K562 (cell line): ENCODE measurements around the gene FANCG. TPM values are rescaled to one million over a fixed set of nuclear protein-coding genes. Genes with fewer than 3 reads are reported as not detected.

Source experiments
- ATAC-seq: fragments of 200-7000 bp; cut with Tn5 transposase; 3 replicates; pipeline ENCODE4 v1.9.1; 2020; ENCODE audit warnings: moderate library complexity
- BruUV-seq: library from RNA; stranded (reverse); fragments of 400-500 nt; replicated peaks from 2 replicates; lab custom pipeline; 2021; lab: Mats Ljungman, UMichigan
- CTCF ChIA-PET: fragments of 300-600 bp; formaldehyde crosslinking; extraction: SDS; loops from one replicate; lab custom pipeline; 2021; ENCODE audit warnings: low intra/inter-chr PET ratio; lab: Yijun Ruan, JAX
- POLR2A ChIA-PET: fragments of 300-600, 350-650 bp; sonication (Branson Sonifier 250); formaldehyde crosslinking; extraction: SDS; loops from one replicate; lab custom pipeline; 2021; ENCODE audit warnings: antibody characterized with exemption, inconsistent platforms; lab: Yijun Ruan, JAX
- DNase-seq, 4 experiments: peaks; one replicate each; pipeline versions ENCODE4 v3.0.0 to v3.0.0-alpha.2; 2011 to 2018; ENCODE audit warnings: low spot score in 3 of 4, mixed read lengths in 3 of 4; ENCODE audit errors: extremely low read depth in 1 of 4
- FAIRE-seq: peaks from 2 replicates; lab custom pipeline; 2011; peaks lifted over from hg19 to GRCh38; lab: Jason Lieb, UNC
- H2AFZ ChIP-seq: 2 replicates; pipeline ENCODE4 v1.6.0; 2011; ENCODE audit warnings: low read depth, low read length, control low read depth, inconsistent platforms
- H3K27ac ChIP-seq: fragments of 200-600 bp; 3 replicates; pipeline ENCODE4 v1.8.0; 2011; ENCODE audit warnings: low read depth, mild to moderate bottlenecking, control low read depth, inconsistent platforms, low read length, moderate library complexity, mixed read lengths; ENCODE audit errors: extremely low read depth
- H3K27me3 ChIP-seq, 2 experiments: fragments of 300-600 bp in 1 of 2; 2 replicates in 1 of 2; 3 replicates in 1 of 2; pipeline versions ENCODE4 v1.6.0 to v1.8.0; 2011; ENCODE audit warnings: inconsistent platforms in 2 of 2, low read length in 2 of 2, mild to moderate bottlenecking in 1 of 2, mixed read lengths in 1 of 2, moderate library complexity in 1 of 2; ENCODE audit not compliant: control insufficient read depth in 2 of 2, insufficient read depth in 2 of 2
- H3K36me3 ChIP-seq: fragments of 300-600 bp; 3 replicates; pipeline ENCODE4 v1.8.0; 2011; ENCODE audit warnings: mild to moderate bottlenecking, low read length, inconsistent platforms; ENCODE audit not compliant: control insufficient read depth, insufficient read depth
- H3K4me1 ChIP-seq, 2 experiments: fragments of 200-600 bp in 1 of 2; replicated peaks in 1 of 2; 2 replicates in 1 of 2; 3 replicates in 1 of 2; pipeline versions ENCODE4 v1.5.1 to v1.8.0; 2011; ENCODE audit warnings: inconsistent platforms in 2 of 2, low read length in 2 of 2, mild to moderate bottlenecking in 1 of 2, mixed read lengths in 1 of 2, moderate library complexity in 1 of 2; ENCODE audit not compliant: control insufficient read depth in 2 of 2, insufficient read depth in 2 of 2
- H3K4me2 ChIP-seq: 2 replicates; pipeline ENCODE4 v1.6.1; 2011; ENCODE audit warnings: low read length, control low read depth, inconsistent platforms, mixed read lengths; ENCODE audit not compliant: insufficient read depth
- H3K4me3 ChIP-seq: fragments of 200-600 bp; sonication (generic), shearing (Covaris generic); 2 replicates; pipeline ENCODE4 v1.5.1; 2016; ENCODE audit warnings: control low read depth, inconsistent platforms
- H3K79me2 ChIP-seq: fragments of 200-600 bp; 3 replicates; pipeline ENCODE4 v1.8.0; 2011; ENCODE audit warnings: low read length, inconsistent platforms; ENCODE audit not compliant: control insufficient read depth, insufficient read depth
- H3K9ac ChIP-seq, 2 experiments: 2 replicates each; pipeline versions ENCODE4 v1.6.0 to v1.6.1; 2011; ENCODE audit warnings: low read depth in 2 of 2, low read length in 2 of 2, control low read depth in 1 of 2, inconsistent platforms in 1 of 2, mild to moderate bottlenecking in 1 of 2, mixed read lengths in 1 of 2; ENCODE audit not compliant: insufficient read depth in 1 of 2
- H3K9me1 ChIP-seq: one replicate; pipeline ENCODE4 v1.6.0; 2011; ENCODE audit warnings: inconsistent platforms, mild to moderate bottlenecking, low read length, moderate library complexity; ENCODE audit not compliant: control insufficient read depth, insufficient read depth
- H3K9me3 ChIP-seq: replicated peaks from 2 replicates; pipeline ENCODE4 v1.5.1; 2011; ENCODE audit warnings: low read depth, low read length, inconsistent platforms; ENCODE audit not compliant: control insufficient read depth, insufficient read depth
- H4K20me1 ChIP-seq: replicated peaks from 2 replicates; pipeline ENCODE4 v1.6.1; 2011; ENCODE audit warnings: low read length, inconsistent platforms, mixed read lengths; ENCODE audit not compliant: control insufficient read depth, insufficient read depth
- CHD1 ChIP-seq: fragments of 200-600 bp; sonication (generic); IDR thresholded peaks from one replicate; pipeline ENCODE4 v1.6.1; 2012; ENCODE audit warnings: mild to moderate bottlenecking, moderate library complexity, low read length, inconsistent platforms
- GTF2E2 ChIP-seq: fragments of 200-800 bp; sonication (Bioruptor generic); IDR thresholded peaks from 2 replicates; pipeline ENCODE4 v1.6.1; 2016; ENCODE audit warnings: missing genetic modification characterization, missing compliant biosample characterization
- ZNF324 ChIP-seq: fragments of 250-450 bp; sonication (Bioruptor Pico); IDR thresholded peaks from 2 replicates; pipeline ENCODE4 v1.4.0; 2020; ENCODE audit warnings: mild to moderate bottlenecking
- WGBS: fragments of 100-300 bp; shearing (Covaris generic); methylation state at CpG from one replicate; pipeline ENCODE4 v1.1.6; 2016; ENCODE audit warnings: low coverage, mixed read lengths; ENCODE audit not compliant: insufficient coverage; ENCODE audit errors: missing lambda C conversion rate; 5-methylcytosine and 5-hydroxymethylcytosine counted together
- in situ Hi-C: fragments of 300-500 bp; cut with MboI; formaldehyde crosslinking; loops from 4 replicates; pipeline ENCODE4 v1.15.0; 2018; ENCODE audit warnings: inconsistent platforms, mixed read lengths
- intact Hi-C: fragments of 100-400 bp; cut with micrococcal nuclease; formaldehyde crosslinking; loops from 2 replicates; pipeline ENCODE4 v1.14.2; 2022
- polyA plus RNA-seq, 8 experiments: library from polyadenylated mRNA; depleted of rRNA in 4 of 8; stranded (reverse) in 5 of 8; unstranded in 3 of 8; fragments of >200 nt; fragmentation: Nextera tagmentation in 2 of 8; fragmentation: Illumina TruSeq in 1 of 8; extraction: Ambion mirVana in 2 of 8; extraction: Trizol in 1 of 8; gene quantifications; 2 replicates each; pipeline versions ENCODE4 v1.2.1 to v1.2.3, GENCODE V29; 2011 to 2014; ENCODE audit warnings: inconsistent platforms in 1 of 8, missing spikeins in 1 of 8
- total RNA-seq, 7 experiments: library from RNA; depleted of rRNA in 6 of 7; stranded (reverse); fragments of >200 nt in 6 of 7; fragmentation: Illumina TruSeq in 2 of 7; extraction: Trizol in 2 of 7; gene quantifications; 2 replicates each; pipeline versions ENCODE4 v1.2.1 to v1.2.3, GENCODE V29; 2011 to 2021; ENCODE audit warnings: low replicate concordance in 1 of 7

Gene FANCG
- total and polyA plus RNA-seq, 9 of the 15 experiments (the other 6 are each of a cell fraction or from before 2014, with no cell fraction given): 7.5 to 43.9 (median 31.0) TPM

DNA sequence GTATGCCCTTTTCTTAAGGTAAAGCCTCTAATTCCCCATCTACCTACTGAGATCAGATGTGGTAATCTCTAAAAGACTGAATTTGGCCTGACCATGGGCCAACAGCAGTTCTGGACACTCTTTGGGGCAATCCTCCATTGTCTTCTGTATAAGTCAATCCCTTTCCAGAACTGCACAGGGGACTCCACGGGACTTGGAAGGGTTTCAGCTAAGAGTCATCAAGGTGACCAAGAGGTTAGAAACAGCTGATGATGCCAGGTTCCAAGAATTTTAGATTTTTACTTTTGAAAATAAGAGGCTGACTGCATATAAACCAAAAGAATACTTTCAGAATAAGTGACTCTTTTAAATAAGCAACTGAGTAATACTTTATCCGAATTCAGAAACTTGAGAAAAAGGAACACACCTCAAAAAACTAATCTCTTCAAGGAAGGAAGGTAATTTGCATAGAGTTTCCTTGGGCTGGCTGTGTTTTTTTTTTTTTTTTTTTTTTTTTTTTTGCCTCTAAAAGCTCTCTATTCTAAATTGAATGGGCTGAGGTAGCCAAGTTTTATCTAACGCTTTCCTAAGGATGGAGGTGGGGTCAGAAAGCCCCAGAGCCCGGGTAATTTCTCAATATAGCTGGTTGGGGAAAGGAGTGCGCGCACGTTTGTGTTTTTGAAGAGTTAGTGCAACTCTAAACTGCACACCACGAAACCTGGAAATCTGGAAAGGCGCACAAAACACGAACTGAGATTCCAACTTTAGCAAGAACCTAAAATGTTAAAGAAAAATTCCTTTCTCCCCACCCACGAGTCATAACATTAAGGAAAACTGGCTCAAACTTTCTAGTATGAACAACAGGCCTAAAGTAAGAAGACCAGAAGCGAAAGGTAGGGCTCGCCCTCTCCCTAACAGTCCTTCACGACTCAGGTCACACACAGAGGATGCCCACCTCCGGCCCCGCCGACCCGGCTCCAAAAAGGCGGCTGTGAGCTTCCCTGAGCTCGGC, 8.6 kb downstream of the FANCG start:
- H4K20me1 ChIP-seq: peaks cover 33% of the 10 kb centered on the region
- H3K4me1 ChIP-seq: peaks cover 5 to 15% of the 10 kb centered on the region in 2 experiments; a peak in 3 of 5 replicates
- no peaks in the 10 kb centered on the region for H3K9me3 ChIP-seq
- H3K36me3 ChIP-seq: peaks cover 78% of the 10 kb centered on the region
- intact Hi-C loops (no loop called here), in situ Hi-C loops (no loop called here)
- H3K4me3 ChIP-seq: peak overlapping the region; percentile 99
- 0 out of 2 replicates have a peak overlapping the region, but pooled peaks have one; percentile 39 for H2AFZ ChIP-seq
- H3K9ac ChIP-seq: peak overlapping the region; percentile 93 to 95
- no peaks in the 10 kb centered on the region for H3K27me3 ChIP-seq
- peaks cover 58% of the 10 kb centered on the region for H3K79me2 ChIP-seq
- FAIRE-seq: peak; percentile 26
- ChIA-PET CTCF (interaction anchor here (0.7 kb wide), 1 partner anchor 840 kb away, joined by 3 read pairs; no protein-coding TSS in a partner anchor), POLR2A (interaction anchor here (0.5 to 3.0 kb wide), 17 partner anchors 9 to 1149 kb away, joined by 3 to 32 read pairs (median 4); partner anchors contain the start of genes FANCG and STOML2)
- TSS peak; percentile 41 for BruUV-seq
- ATAC-seq: no peak
- H3K4me2 ChIP-seq: peak overlapping the region; percentile 90
- H3K27ac ChIP-seq: peak overlapping the region; percentile 97
- DNase-seq: peak in 1 of 4 experiments; percentile 17
- 1% methylated on average over 19 of the region's 20 CpGs for WGBS
- peak; percentile 15; the same call in 1 of the 2 replicates for TF ChIP-seq GTF2E2 (tag)
- peak; percentile 72 for TF ChIP-seq CHD1
- TF ChIP-seq ZNF324 (CRISPR knock-in tag): no peak
- H3K9me1 ChIP-seq: no peaks in the 10 kb centered on the region
